Tibial nerve (tissue), 4 donors: ENCODE measurements around the gene DMBX1.

ENCODE experiments used
- CTCF ChIP-seq, 5 experiments: fragments of 200-600 bp in 3 of 5; fragments of 450-650 bp in 2 of 5; sonication (generic) in 3 of 5; IDR thresholded peaks; one replicate each; pipeline ENCODE4 v1.5.1; 2016 to 2019; ENCODE audit warnings: antibody characterized with exemption in 5 of 5, mild to moderate bottlenecking in 3 of 5, moderate library complexity in 2 of 5
- EP300 ChIP-seq, 2 donors: sonication (generic); formaldehyde crosslinking; IDR thresholded peaks; one replicate each; pipeline ENCODE4 v1.6.1; 2017; ENCODE audit warnings: antibody characterized with exemption in 2 of 2, mild to moderate bottlenecking in 1 of 2
- POLR2A ChIP-seq, 2 donors: fragments of 450-650 bp; IDR thresholded peaks; one replicate each; pipeline ENCODE4 v1.6.1; 2017; ENCODE audit warnings: antibody characterized with exemption in 2 of 2, mild to moderate bottlenecking in 2 of 2, moderate library complexity in 2 of 2

DNA sequence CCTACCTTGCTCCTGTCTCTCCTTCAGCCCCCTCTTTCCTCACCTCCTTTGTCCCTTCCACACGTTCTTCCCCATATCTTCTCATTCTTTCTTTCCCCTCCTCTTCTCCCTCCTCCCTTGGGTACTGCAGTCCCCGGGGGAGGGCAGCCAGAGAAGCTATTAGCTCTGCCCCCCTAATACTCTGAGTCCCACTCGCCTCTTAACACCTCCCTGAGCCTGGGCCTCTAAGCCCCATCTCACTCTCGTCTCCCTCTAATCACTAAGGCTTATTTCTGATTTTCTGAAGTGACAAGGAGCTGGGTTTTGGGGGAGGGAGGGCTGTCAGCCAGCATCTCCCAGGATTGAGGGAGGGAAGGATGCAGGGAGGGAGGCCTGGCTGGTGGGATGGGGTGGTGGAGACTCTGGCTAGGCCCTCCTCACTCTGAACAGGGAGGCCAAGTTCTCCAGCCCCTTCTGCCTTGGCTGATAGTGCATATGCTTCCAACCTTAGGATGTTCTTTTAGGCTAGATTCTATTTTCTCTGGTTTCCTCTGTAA lies 25.6 kb upstream of the DMBX1 start:
- TF ChIP-seq CTCF (IDR thresholded peaks at IDR 0.05), result no peak
- TF ChIP-seq POLR2A (IDR thresholded peaks at IDR 0.05), result no peak
- no peak for TF ChIP-seq EP300 (IDR thresholded peaks at IDR 0.05)
